K562 (cell line): ENCODE results near the gene RFT1. TPM values are rescaled to one million over a fixed set of nuclear protein-coding genes. Genes with fewer than 3 reads are reported as not detected.

ENCODE experiments used
- ATAC-seq: fragments of 200-7000 bp; cut with Tn5 transposase; 3 replicates; pipeline ENCODE4 v1.9.1; 2020; ENCODE audit warnings: moderate library complexity
- BruUV-seq: library from RNA; stranded (reverse); fragments of 400-500 nt; replicated peaks from 2 replicates; lab custom pipeline; 2021; lab: Mats Ljungman, UMichigan
- CTCF ChIA-PET: fragments of 300-600 bp; formaldehyde crosslinking; extraction: SDS; loops from one replicate; lab custom pipeline; 2021; ENCODE audit warnings: low intra/inter-chr PET ratio; lab: Yijun Ruan, JAX
- POLR2A ChIA-PET: fragments of 300-600, 350-650 bp; sonication (Branson Sonifier 250); formaldehyde crosslinking; extraction: SDS; loops from one replicate; lab custom pipeline; 2021; ENCODE audit warnings: antibody characterized with exemption, inconsistent platforms; lab: Yijun Ruan, JAX
- DNase-seq, 4 experiments: peaks; one replicate each; pipeline versions ENCODE4 v3.0.0 to v3.0.0-alpha.2; 2011 to 2018; ENCODE audit warnings: low spot score in 3 of 4, mixed read lengths in 3 of 4; ENCODE audit errors: extremely low read depth in 1 of 4
- FAIRE-seq: peaks from 2 replicates; lab custom pipeline; 2011; peaks lifted over from hg19 to GRCh38; lab: Jason Lieb, UNC
- H2AFZ ChIP-seq: 2 replicates; pipeline ENCODE4 v1.6.0; 2011; ENCODE audit warnings: low read depth, low read length, control low read depth, inconsistent platforms
- H3K27ac ChIP-seq: fragments of 200-600 bp; 3 replicates; pipeline ENCODE4 v1.8.0; 2011; ENCODE audit warnings: low read depth, mild to moderate bottlenecking, control low read depth, inconsistent platforms, low read length, moderate library complexity, mixed read lengths; ENCODE audit errors: extremely low read depth
- H3K27me3 ChIP-seq, 2 experiments: fragments of 300-600 bp in 1 of 2; 2 replicates in 1 of 2; 3 replicates in 1 of 2; pipeline versions ENCODE4 v1.6.0 to v1.8.0; 2011; ENCODE audit warnings: inconsistent platforms in 2 of 2, low read length in 2 of 2, mild to moderate bottlenecking in 1 of 2, mixed read lengths in 1 of 2, moderate library complexity in 1 of 2; ENCODE audit not compliant: control insufficient read depth in 2 of 2, insufficient read depth in 2 of 2
- H3K36me3 ChIP-seq: fragments of 300-600 bp; 3 replicates; pipeline ENCODE4 v1.8.0; 2011; ENCODE audit warnings: mild to moderate bottlenecking, low read length, inconsistent platforms; ENCODE audit not compliant: control insufficient read depth, insufficient read depth
- H3K4me1 ChIP-seq, 2 experiments: fragments of 200-600 bp in 1 of 2; replicated peaks in 1 of 2; 2 replicates in 1 of 2; 3 replicates in 1 of 2; pipeline versions ENCODE4 v1.5.1 to v1.8.0; 2011; ENCODE audit warnings: inconsistent platforms in 2 of 2, low read length in 2 of 2, mild to moderate bottlenecking in 1 of 2, mixed read lengths in 1 of 2, moderate library complexity in 1 of 2; ENCODE audit not compliant: control insufficient read depth in 2 of 2, insufficient read depth in 2 of 2
- H3K4me2 ChIP-seq: 2 replicates; pipeline ENCODE4 v1.6.1; 2011; ENCODE audit warnings: low read length, control low read depth, inconsistent platforms, mixed read lengths; ENCODE audit not compliant: insufficient read depth
- H3K4me3 ChIP-seq: fragments of 200-600 bp; sonication (generic), shearing (Covaris generic); 2 replicates; pipeline ENCODE4 v1.5.1; 2016; ENCODE audit warnings: control low read depth, inconsistent platforms
- H3K79me2 ChIP-seq: fragments of 200-600 bp; 3 replicates; pipeline ENCODE4 v1.8.0; 2011; ENCODE audit warnings: low read length, inconsistent platforms; ENCODE audit not compliant: control insufficient read depth, insufficient read depth
- H3K9ac ChIP-seq, 2 experiments: 2 replicates each; pipeline versions ENCODE4 v1.6.0 to v1.6.1; 2011; ENCODE audit warnings: low read depth in 2 of 2, low read length in 2 of 2, control low read depth in 1 of 2, inconsistent platforms in 1 of 2, mild to moderate bottlenecking in 1 of 2, mixed read lengths in 1 of 2; ENCODE audit not compliant: insufficient read depth in 1 of 2
- H3K9me1 ChIP-seq: one replicate; pipeline ENCODE4 v1.6.0; 2011; ENCODE audit warnings: inconsistent platforms, mild to moderate bottlenecking, low read length, moderate library complexity; ENCODE audit not compliant: control insufficient read depth, insufficient read depth
- H3K9me3 ChIP-seq: replicated peaks from 2 replicates; pipeline ENCODE4 v1.5.1; 2011; ENCODE audit warnings: low read depth, low read length, inconsistent platforms; ENCODE audit not compliant: control insufficient read depth, insufficient read depth
- H4K20me1 ChIP-seq: replicated peaks from 2 replicates; pipeline ENCODE4 v1.6.1; 2011; ENCODE audit warnings: low read length, inconsistent platforms, mixed read lengths; ENCODE audit not compliant: control insufficient read depth, insufficient read depth
- BCLAF1 ChIP-seq, 2 experiments: fragments of 450-650 bp in 1 of 2; IDR thresholded peaks; 2 replicates each; pipeline ENCODE4 v1.6.1; 2011 to 2017; ENCODE audit warnings: low read depth in 2 of 2, antibody characterized with exemption in 1 of 2, borderline replicate concordance in 1 of 2, low read length in 1 of 2, mild to moderate bottlenecking in 1 of 2, mixed read lengths in 1 of 2; ENCODE audit not compliant: control insufficient read depth in 1 of 2
- CHAMP1 ChIP-seq: fragments of 450-650 bp; IDR thresholded peaks from 2 replicates; pipeline ENCODE4 v1.6.1; 2016; ENCODE audit warnings: mild to moderate bottlenecking
- NCOA4 ChIP-seq: fragments of 450-650 bp; IDR thresholded peaks from 2 replicates; pipeline ENCODE4 v1.6.1; 2018; ENCODE audit warnings: mild to moderate bottlenecking; ENCODE audit not compliant: partially characterized antibody
- NFE2 ChIP-seq: IDR thresholded peaks from 2 replicates; pipeline ENCODE4 v1.6.1; 2014; ENCODE audit warnings: antibody characterized with exemption, low read depth
- SP1 ChIP-seq: sonication (generic); formaldehyde crosslinking; IDR thresholded peaks from 2 replicates; pipeline ENCODE4 v1.8.1; 2022; ENCODE audit warnings: mild to moderate bottlenecking, missing genetic modification reagents
- ZNF239 ChIP-seq: fragments of 250-450 bp; sonication (Bioruptor Pico); IDR thresholded peaks from 2 replicates; pipeline ENCODE4 v1.4.0; 2020; ENCODE audit warnings: mild to moderate bottlenecking
- WGBS: fragments of 100-300 bp; shearing (Covaris generic); methylation state at CpG from one replicate; pipeline ENCODE4 v1.1.6; 2016; ENCODE audit warnings: low coverage, mixed read lengths; ENCODE audit not compliant: insufficient coverage; ENCODE audit errors: missing lambda C conversion rate; 5-methylcytosine and 5-hydroxymethylcytosine counted together
- in situ Hi-C: fragments of 300-500 bp; cut with MboI; formaldehyde crosslinking; loops from 4 replicates; pipeline ENCODE4 v1.15.0; 2018; ENCODE audit warnings: inconsistent platforms, mixed read lengths
- intact Hi-C: fragments of 100-400 bp; cut with micrococcal nuclease; formaldehyde crosslinking; loops from 2 replicates; pipeline ENCODE4 v1.14.2; 2022
- polyA plus RNA-seq, 8 experiments: library from polyadenylated mRNA; depleted of rRNA in 4 of 8; stranded (reverse) in 5 of 8; unstranded in 3 of 8; fragments of >200 nt; fragmentation: Nextera tagmentation in 2 of 8; fragmentation: Illumina TruSeq in 1 of 8; extraction: Ambion mirVana in 2 of 8; extraction: Trizol in 1 of 8; gene quantifications; 2 replicates each; pipeline versions ENCODE4 v1.2.1 to v1.2.3, GENCODE V29; 2011 to 2014; ENCODE audit warnings: inconsistent platforms in 1 of 8, missing spikeins in 1 of 8
- total RNA-seq, 7 experiments: library from RNA; depleted of rRNA in 6 of 7; stranded (reverse); fragments of >200 nt in 6 of 7; fragmentation: Illumina TruSeq in 2 of 7; extraction: Trizol in 2 of 7; gene quantifications; 2 replicates each; pipeline versions ENCODE4 v1.2.1 to v1.2.3, GENCODE V29; 2011 to 2021; ENCODE audit warnings: low replicate concordance in 1 of 7
- TF ChIP-seq, protein P1 (sequence below): fragments of 450-650 bp; IDR thresholded peaks from 2 replicates; pipeline ENCODE4 v1.6.1; 2016
- TF ChIP-seq, protein P2 (sequence below): fragments of 450-650 bp; IDR thresholded peaks from 2 replicates; pipeline ENCODE4 v1.6.1; 2016; ENCODE audit warnings: missing biosample characterization, missing genetic modification characterization
- TF ChIP-seq, protein P3 (sequence below), 2 experiments: IDR thresholded peaks; 2 replicates each; pipeline ENCODE4 v1.6.1; 2011; ENCODE audit warnings: borderline replicate concordance in 1 of 2, control low read depth in 1 of 2, low read depth in 1 of 2, low read length in 1 of 2, mild to moderate bottlenecking in 1 of 2, mixed read lengths in 1 of 2, moderate library complexity in 1 of 2; ENCODE audit not compliant: insufficient read depth in 1 of 2, insufficient read length in 1 of 2, poor library complexity in 1 of 2, severe bottlenecking in 1 of 2; ENCODE audit errors: extremely low read depth in 1 of 2

RFT1 gene
- total and polyA plus RNA-seq, 9 of the 15 experiments (the other 6 are each of a cell fraction or from before 2014, with no cell fraction given): 4.4 to 23.8 (median 8.9) TPM

DNA sequence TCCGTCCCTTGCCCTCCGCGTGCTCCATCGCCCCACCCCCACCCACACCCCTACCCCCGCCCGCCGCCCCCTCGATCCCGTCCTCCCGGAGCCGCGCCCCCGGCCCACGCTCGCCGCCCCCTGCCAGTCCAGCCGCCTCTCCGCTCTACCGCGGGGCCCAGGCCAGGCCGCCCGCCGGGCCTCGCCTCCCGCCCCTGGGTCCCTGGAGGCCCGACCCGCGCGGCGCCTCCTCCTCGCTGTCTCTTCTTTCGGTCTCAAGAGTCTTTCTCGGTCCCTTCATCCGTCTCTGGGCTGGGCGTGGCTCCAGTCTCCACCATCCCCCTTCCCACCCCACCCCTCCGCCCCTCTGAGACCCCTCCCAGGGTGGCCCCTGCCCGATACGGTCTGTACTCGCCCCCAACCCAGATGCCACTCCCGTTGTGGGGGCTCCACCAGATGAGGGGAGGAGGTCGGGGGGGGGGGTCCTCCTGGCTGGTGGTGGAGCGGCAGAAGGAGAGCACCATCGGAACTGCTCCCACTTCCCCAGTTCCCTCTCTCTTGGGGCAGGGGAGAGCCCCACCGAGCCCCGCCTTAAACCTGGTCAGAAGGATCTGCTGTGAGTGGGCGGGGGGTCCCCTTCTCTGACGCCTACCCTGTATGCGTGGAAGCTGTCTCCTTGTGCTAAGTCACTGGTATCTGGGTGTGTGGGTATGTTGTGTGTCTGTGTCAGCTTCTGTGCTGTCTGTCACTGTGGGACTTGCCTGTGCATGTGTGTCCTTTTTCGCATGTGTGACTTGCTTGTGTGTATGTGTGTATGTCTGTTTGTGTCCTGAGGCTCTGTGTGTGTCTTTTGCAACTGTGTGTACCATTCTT, 31.8 kb upstream of the RFT1 start:
- peak overlapping the region; percentile 70 for H3K4me3 ChIP-seq
- H2AFZ ChIP-seq: no peak overlapping the region; the same call in 1 of the 2 replicates
- FAIRE-seq: peak; percentile 80
- WGBS: 49% methylated on average over 3 of the region's 49 CpGs
- no peak overlapping the region; the same call in 2 of the 3 replicates for H3K27ac ChIP-seq
- no peaks in the 10 kb centered on the region for H3K9me3 ChIP-seq
- peaks cover 6% of the 10 kb centered on the region; the same call in 1 of the 3 replicates for H3K36me3 ChIP-seq
- H3K9me1 ChIP-seq: peaks cover 7% of the 10 kb centered on the region
- CTCF ChIA-PET: no interaction called here
- H3K79me2 ChIP-seq: peaks cover 14% of the 10 kb centered on the region
- peak overlapping the region; percentile 17 to 94; a peak in 2 of 4 replicates for H3K9ac ChIP-seq
- peaks cover 6% of the 10 kb centered on the region for H4K20me1 ChIP-seq
- no TSS peak for BruUV-seq
- intact Hi-C loops: no loop called here
- in situ Hi-C loops: no loop called here
- H3K4me2 ChIP-seq: peak overlapping the region; percentile 78
- H3K27me3 ChIP-seq: peaks cover 0 to 8% of the 10 kb centered on the region in 2 experiments; a peak in 2 of 5 replicates
- peaks cover 19 to 38% of the 10 kb centered on the region in 2 experiments; a peak in 4 of 5 replicates for H3K4me1 ChIP-seq
- ATAC-seq: peak; percentile 56
- peak; percentile 47 to 74 (median 63) for DNase-seq
- POLR2A ChIA-PET: no interaction called here
- 0 out of 2 replicates have a peak, but pooled peaks have one; percentile 23 for TF ChIP-seq NFE2
- TF ChIP-seq, protein P1, sequence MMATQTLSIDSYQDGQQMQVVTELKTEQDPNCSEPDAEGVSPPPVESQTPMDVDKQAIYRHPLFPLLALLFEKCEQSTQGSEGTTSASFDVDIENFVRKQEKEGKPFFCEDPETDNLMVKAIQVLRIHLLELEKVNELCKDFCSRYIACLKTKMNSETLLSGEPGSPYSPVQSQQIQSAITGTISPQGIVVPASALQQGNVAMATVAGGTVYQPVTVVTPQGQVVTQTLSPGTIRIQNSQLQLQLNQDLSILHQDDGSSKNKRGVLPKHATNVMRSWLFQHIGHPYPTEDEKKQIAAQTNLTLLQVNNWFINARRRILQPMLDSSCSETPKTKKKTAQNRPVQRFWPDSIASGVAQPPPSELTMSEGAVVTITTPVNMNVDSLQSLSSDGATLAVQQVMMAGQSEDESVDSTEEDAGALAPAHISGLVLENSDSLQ: peak; percentile 48; the same call in 1 of the 2 replicates
- no peak for TF ChIP-seq ZNF239 (CRISPR knock-in tag)
- peak; percentile 36 for TF ChIP-seq NCOA4
- TF ChIP-seq, protein P2, sequence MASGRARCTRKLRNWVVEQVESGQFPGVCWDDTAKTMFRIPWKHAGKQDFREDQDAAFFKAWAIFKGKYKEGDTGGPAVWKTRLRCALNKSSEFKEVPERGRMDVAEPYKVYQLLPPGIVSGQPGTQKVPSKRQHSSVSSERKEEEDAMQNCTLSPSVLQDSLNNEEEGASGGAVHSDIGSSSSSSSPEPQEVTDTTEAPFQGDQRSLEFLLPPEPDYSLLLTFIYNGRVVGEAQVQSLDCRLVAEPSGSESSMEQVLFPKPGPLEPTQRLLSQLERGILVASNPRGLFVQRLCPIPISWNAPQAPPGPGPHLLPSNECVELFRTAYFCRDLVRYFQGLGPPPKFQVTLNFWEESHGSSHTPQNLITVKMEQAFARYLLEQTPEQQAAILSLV (tag): no peak
- TF ChIP-seq, protein P3, sequence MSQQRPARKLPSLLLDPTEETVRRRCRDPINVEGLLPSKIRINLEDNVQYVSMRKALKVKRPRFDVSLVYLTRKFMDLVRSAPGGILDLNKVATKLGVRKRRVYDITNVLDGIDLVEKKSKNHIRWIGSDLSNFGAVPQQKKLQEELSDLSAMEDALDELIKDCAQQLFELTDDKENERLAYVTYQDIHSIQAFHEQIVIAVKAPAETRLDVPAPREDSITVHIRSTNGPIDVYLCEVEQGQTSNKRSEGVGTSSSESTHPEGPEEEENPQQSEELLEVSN (IDR thresholded peaks at IDR 0.05; ENCODE audit: borderline replicate concordance in 1 of 2, extremely low read depth in 1 of 2, insufficient read depth in 1 of 2, insufficient read length in 1 of 2, low read depth in 1 of 2, low read length in 1 of 2, poor library complexity in 1 of 2, severe bottlenecking in 1 of 2): peak in 1 of 2 experiments; percentile 30
- 0 out of 2 replicates have a peak, but pooled peaks have one; percentile 18 for TF ChIP-seq SP1
- TF ChIP-seq CHAMP1: no peak
- no peak for TF ChIP-seq BCLAF1 (IDR thresholded peaks at IDR 0.05; ENCODE audit: borderline replicate concordance in 1 of 2, control insufficient read depth in 1 of 2, low read depth in 2 of 2, low read length in 1 of 2)
